Measurements from ENCODE around the gene KEL.

Gene KEL

DNA sequence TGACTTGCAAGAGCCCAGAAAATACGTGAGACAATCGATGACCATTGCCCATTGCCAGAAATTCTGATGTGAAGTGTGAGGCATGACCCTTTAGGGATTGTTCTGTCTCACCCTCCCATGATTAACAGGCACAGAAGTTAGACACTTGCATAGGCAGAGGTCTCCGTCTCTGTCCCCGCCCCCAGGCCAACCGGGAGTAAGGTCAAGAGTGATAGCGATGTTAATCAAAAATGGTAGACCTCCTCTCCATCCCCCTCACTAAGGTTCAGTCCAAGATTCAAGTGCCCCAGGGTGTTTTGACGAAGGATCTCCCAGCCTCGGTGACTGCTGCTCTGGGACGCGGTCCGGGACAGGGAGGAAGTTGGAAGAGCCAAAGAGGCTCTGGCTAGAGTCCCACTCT, 53.9 kb downstream of the KEL start:
- no peaks in the 10 kb centered on the region for H3K4me1 ChIP-seq (ENCODE audit: control insufficient read depth, insufficient read depth, low read length)
- no peak overlapping the region for H3K4me2 ChIP-seq (ENCODE audit: low read length)
- H3K9me3 ChIP-seq (replicated peaks; ENCODE audit: low read length), result no peaks in the 10 kb centered on the region
- no peaks in the 10 kb centered on the region for H3K36me3 ChIP-seq (ENCODE audit: insufficient read depth, low read length)
- H3K27me3 ChIP-seq (ENCODE audit: control insufficient read depth, insufficient read depth, low read length), result peaks cover 27% of the 10 kb centered on the region
- no peak overlapping the region for H3K4me3 ChIP-seq (ENCODE audit: low read length)
- no peak overlapping the region for H3K9ac ChIP-seq (ENCODE audit: low read depth, low read length)

DNA sequence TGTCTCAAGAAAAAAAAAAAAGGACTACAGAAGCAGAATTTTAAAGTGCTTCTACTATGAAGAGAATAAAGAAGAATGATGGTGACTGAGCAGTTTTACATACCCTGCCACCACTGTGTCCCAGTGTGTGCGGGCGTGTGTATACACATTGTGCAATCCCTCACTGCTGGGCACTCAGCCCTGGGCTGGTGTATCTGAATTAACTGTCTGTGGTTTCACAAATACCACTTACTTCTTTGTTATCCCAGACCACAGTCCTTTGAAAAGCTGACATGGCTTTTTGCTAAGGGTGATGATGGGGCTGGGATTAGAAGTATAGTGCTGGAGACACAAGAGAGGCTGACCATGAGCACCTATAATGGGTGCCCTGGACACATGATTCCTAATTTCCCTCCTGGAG, 55.5 kb downstream of the KEL start:
- H3K9ac ChIP-seq (ENCODE audit: low read depth, low read length), result no peak overlapping the region
- no peak overlapping the region for H3K4me2 ChIP-seq (ENCODE audit: low read length)
- no peaks in the 10 kb centered on the region for H3K36me3 ChIP-seq (ENCODE audit: insufficient read depth, low read length)
- no peaks in the 10 kb centered on the region for H3K9me3 ChIP-seq (replicated peaks; ENCODE audit: low read length)
- no peaks in the 10 kb centered on the region for H3K4me1 ChIP-seq (ENCODE audit: control insufficient read depth, insufficient read depth, low read length)
- peaks cover 30% of the 10 kb centered on the region for H3K27me3 ChIP-seq (ENCODE audit: control insufficient read depth, insufficient read depth, low read length)
- H3K4me3 ChIP-seq (ENCODE audit: low read length), result no peak overlapping the region

DNA sequence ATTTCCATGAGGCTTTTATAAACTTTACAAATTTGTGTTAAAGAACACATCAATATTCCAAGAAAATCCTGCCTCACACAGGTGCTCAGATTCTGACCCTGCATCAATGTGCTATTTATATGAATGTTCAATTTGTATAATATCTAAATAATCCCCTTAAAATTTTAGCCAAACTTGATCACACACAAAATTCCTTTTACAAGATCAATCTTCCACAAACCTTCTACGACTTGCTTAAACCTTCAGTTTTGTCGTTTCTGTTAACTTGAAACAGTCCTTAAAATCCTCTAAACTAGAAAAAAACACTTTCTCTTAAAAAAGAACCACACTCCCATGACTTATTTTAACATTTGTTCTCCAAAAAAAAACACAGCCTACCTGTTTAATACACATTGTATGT, 56.4 kb downstream of the KEL start:
- H3K9me3 ChIP-seq (replicated peaks; ENCODE audit: low read length), result no peaks in the 10 kb centered on the region

DNA sequence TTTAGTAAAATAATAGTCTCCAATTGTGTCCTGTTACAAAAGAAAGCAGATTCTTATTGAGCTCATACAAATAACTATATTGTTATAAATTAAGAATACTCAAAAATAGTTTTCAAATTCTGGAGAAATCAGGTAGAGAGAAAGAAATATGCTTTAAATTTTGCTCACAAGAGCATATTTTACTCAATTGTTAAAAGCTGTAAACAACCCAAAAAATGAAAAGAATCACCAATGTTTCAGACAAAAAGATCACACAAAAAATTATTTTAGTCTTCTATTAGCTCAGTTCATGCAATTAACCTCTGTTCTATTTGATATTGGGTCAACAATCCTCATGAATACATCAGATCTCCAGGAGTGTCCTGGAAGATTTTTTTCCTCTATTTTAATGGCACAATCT, 58.0 kb downstream of the KEL start:
- H3K9me3 ChIP-seq (replicated peaks; ENCODE audit: low read length), result no peaks in the 10 kb centered on the region

More for the DNA sequence above, 56.4 kb downstream of the KEL start:
- H3K4me3 ChIP-seq (ENCODE audit: low read length), result no peak overlapping the region
- H3K27me3 ChIP-seq (ENCODE audit: control insufficient read depth, insufficient read depth, low read length), result peaks cover 28% of the 10 kb centered on the region
- H3K9ac ChIP-seq (ENCODE audit: low read depth, low read length), result no peak overlapping the region
- H3K4me2 ChIP-seq (ENCODE audit: low read length), result no peak overlapping the region
- H3K36me3 ChIP-seq (ENCODE audit: insufficient read depth, low read length), result no peaks in the 10 kb centered on the region
- H3K4me1 ChIP-seq (ENCODE audit: control insufficient read depth, insufficient read depth, low read length), result no peaks in the 10 kb centered on the region

DNA sequence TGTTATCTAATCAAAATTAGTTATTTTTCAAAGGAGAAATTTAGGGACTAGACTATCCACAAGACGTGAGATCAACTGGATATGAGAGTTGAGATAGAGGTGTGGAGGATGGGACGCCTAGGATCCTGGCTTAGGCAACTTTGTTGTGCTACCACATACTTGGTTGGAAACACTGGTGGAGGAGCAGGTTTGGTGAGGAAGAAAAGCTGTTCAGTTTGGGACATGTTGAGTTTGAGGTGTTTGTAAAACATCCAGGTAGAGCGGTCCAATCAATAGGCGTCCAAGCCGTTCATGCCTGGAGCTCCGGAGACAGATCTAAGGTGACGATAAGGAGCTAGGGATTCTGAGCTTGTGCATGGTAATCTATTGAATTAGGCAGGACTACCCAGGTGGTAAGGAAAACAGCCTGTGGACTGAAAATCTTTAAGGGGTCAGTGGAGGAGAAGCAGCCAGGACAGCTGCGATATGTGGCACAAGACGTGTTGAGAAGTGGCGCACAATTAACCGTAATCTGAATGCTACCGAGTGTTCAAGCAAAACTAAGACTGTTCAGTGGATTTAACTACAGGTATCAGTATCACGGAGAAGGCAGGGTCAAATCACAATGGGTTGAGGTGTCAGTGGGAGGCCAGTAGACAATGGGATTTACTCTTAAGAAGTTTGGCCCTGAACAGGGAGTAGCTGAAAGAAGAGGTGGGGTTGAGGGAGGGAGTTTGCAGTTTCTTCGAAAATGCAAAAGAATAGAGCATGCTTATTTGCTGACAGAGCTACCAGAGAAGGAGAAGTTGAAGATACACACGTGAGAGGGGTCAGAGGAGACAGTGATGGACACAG, 60.5 kb downstream of the KEL start:
- no peaks in the 10 kb centered on the region for H3K9me3 ChIP-seq (replicated peaks; ENCODE audit: low read length)
- no peaks in the 10 kb centered on the region for H3K36me3 ChIP-seq (ENCODE audit: insufficient read depth, low read length)
- H3K4me3 ChIP-seq (ENCODE audit: low read length), result no peak overlapping the region
- peaks cover 39% of the 10 kb centered on the region for H3K27me3 ChIP-seq (ENCODE audit: control insufficient read depth, insufficient read depth, low read length)
- no peak overlapping the region for H3K4me2 ChIP-seq (ENCODE audit: low read length)
- no peak overlapping the region for H3K9ac ChIP-seq (ENCODE audit: low read depth, low read length)
- H3K4me1 ChIP-seq (ENCODE audit: control insufficient read depth, insufficient read depth, low read length), result no peaks in the 10 kb centered on the region

More for the DNA sequence above, 58.0 kb downstream of the KEL start:
- Histone ChIP-seq H3K27me3 (ENCODE audit: control insufficient read depth, insufficient read depth, low read length) (peaks cover 26% of the 10 kb centered on the region), H3K9ac (ENCODE audit: low read depth, low read length) (no peak overlapping the region), H3K36me3 (ENCODE audit: insufficient read depth, low read length) (no peaks in the 10 kb centered on the region), H3K4me2 (ENCODE audit: low read length) (no peak overlapping the region), H3K4me1 (ENCODE audit: control insufficient read depth, insufficient read depth, low read length) (no peaks in the 10 kb centered on the region), H3K4me3 (ENCODE audit: low read length) (no peak overlapping the region)

DNA sequence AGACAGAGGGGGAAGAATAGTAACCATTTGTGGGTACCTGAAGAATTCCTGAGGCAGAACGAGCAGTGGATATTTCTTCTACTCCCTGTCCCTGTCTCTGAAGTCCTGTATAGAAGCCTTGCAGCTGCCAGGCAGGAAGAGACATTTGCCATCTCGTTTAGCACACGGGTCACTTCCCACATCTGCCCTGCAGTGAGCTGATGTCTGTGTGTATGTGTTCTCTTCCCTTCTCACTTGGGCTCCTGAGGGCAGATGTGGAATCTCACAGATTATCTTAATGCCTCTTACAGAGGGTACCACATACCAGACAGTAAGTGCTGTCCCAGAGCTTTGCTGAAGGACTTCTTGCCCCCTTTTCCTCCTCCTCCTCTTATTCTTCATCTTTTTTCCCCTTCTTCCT, 62.5 kb downstream of the KEL start:
- Histone ChIP-seq H3K4me1 (ENCODE audit: control insufficient read depth, insufficient read depth, low read length) (no peaks in the 10 kb centered on the region), H3K9ac (ENCODE audit: low read depth, low read length) (no peak overlapping the region), H3K36me3 (ENCODE audit: insufficient read depth, low read length) (no peaks in the 10 kb centered on the region), H3K4me2 (ENCODE audit: low read length) (no peak overlapping the region), H3K27me3 (ENCODE audit: control insufficient read depth, insufficient read depth, low read length) (peaks cover 54% of the 10 kb centered on the region), H3K4me3 (ENCODE audit: low read length) (no peak overlapping the region), H3K9me3 (replicated peaks; ENCODE audit: low read length) (no peaks in the 10 kb centered on the region)

DNA sequence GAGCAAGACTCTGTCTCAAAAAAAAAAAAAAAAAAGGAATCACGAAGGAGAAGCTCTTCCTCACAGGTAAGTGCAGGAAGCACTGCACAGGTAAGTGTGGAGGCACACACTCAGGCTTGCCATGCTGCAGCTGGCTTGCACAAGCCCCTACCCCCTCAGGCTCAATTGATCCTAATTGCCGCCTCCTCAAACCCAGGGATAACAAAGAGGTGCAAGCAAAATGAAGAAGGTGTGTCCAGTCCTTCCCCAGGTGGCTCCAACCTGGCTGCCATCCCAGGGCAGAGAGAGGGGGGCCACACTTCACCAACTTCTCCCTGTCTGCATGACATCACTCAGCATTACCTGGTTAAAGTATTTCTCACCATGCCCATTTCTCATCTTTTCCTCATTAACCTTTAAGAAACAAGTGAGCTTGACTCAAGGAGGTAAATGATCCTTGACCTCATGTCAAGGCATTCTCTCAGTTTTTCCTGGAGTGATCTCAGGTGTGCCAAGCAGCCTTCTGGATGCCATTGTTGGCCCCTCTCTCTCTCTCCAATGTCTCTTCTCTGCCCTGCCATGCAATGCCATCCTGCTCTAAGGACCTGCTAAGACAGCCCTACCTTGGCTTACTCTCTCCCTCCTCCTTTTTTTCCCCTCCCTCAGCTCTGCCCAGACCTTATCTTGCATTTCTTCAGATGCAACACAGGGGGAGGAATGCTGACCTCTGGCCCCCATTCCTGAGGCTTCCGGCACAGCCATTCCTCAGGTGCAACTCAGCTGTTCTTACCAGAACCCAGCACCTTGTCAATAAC, 63.6 kb downstream of the KEL start:
- H3K9me3 ChIP-seq (replicated peaks; ENCODE audit: low read length), result no peaks in the 10 kb centered on the region
- H3K9ac ChIP-seq (ENCODE audit: low read depth, low read length), result no peak overlapping the region
- H3K27me3 ChIP-seq (ENCODE audit: control insufficient read depth, insufficient read depth, low read length), result peaks cover 58% of the 10 kb centered on the region
- H3K4me1 ChIP-seq (ENCODE audit: control insufficient read depth, insufficient read depth, low read length), result no peaks in the 10 kb centered on the region
- H3K4me2 ChIP-seq (ENCODE audit: low read length), result no peak overlapping the region
- no peak overlapping the region for H3K4me3 ChIP-seq (ENCODE audit: low read length)
- no peaks in the 10 kb centered on the region for H3K36me3 ChIP-seq (ENCODE audit: insufficient read depth, low read length)

DNA sequence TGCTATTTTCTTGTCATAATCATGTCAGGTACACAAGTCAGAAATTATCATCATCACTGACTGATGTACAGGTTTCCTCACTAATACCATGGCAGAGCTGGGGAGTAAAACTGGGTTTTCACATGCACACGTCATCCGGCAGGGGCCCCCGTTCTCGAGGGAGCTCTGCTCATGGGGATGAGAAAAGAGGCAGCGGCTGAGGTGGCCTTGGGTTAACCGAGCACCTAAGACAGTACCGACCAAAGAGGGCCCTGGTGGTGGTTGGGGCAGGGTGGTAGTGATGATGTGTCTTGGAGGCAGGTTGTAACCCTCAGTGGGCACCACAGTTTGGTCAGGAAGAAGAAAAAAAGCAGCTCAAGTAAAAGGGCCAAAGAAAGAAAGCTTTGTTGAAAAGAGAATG, 64.5 kb downstream of the KEL start:
- Histone ChIP-seq H3K36me3 (ENCODE audit: insufficient read depth, low read length) (no peaks in the 10 kb centered on the region), H3K9me3 (replicated peaks; ENCODE audit: low read length) (no peaks in the 10 kb centered on the region), H3K4me3 (ENCODE audit: low read length) (no peak overlapping the region), H3K4me2 (ENCODE audit: low read length) (no peak overlapping the region), H3K4me1 (ENCODE audit: control insufficient read depth, insufficient read depth, low read length) (no peaks in the 10 kb centered on the region), H3K27me3 (ENCODE audit: control insufficient read depth, insufficient read depth, low read length) (peaks cover 57% of the 10 kb centered on the region), H3K9ac (ENCODE audit: low read depth, low read length) (no peak overlapping the region)

DNA sequence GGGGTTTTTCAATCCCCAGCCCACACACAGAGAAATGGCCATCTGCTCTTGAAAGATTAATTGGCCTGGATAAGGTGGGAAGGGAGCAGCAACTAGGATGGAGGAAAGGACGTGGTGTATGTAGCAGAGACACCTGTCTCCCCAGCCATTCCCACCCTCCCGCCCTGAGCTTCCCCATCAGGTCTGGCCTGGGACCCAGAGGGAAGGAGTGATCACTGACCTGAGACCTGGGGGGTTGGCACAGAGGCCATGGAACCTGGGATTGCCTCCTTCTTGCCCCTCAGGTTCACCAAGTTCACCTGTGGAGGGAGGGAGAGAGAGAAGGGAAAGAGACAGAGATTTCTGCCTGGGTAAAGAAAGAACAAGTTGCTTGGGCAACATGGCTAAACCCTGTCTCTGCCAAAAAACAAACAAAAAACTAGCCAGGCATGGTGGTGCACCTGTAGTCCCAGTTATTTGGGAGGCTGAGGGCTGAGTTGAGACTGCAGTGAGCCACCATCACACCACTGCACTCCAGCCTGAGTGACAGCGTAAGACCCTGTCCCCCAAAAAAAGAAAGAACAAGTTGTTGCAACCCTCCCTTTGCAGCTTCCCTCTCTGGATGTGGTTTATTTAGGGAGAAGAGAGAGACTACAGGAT, 65.3 kb downstream of the KEL start:
- H3K4me3 ChIP-seq (ENCODE audit: low read length), result no peak overlapping the region
- H3K4me1 ChIP-seq (ENCODE audit: control insufficient read depth, insufficient read depth, low read length), result no peaks in the 10 kb centered on the region
- H3K27me3 ChIP-seq (ENCODE audit: control insufficient read depth, insufficient read depth, low read length), result peaks cover 57% of the 10 kb centered on the region
- H3K4me2 ChIP-seq (ENCODE audit: low read length), result no peak overlapping the region
- no peak overlapping the region for H3K9ac ChIP-seq (ENCODE audit: low read depth, low read length)
- H3K36me3 ChIP-seq (ENCODE audit: insufficient read depth, low read length), result no peaks in the 10 kb centered on the region
- H3K9me3 ChIP-seq (replicated peaks; ENCODE audit: low read length), result no peaks in the 10 kb centered on the region

DNA sequence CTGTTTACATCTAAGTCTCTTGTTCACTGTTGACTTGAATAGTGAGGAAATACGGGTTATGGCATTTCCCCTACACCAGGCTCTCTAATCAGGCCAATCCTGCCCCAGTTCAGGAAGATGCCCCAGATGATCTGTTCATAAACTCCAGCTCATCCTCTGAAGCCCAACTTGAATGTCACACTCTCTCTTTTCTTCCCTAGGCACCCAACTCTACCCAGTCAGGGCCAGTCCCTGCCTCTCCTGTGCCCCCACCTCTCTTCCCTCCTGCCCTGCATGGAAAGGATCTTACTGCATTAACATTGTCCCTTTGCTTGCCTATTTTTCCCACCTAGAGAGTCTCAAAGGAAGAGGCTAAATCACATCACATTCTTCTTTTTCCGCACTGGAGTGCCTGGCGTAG, 66.0 kb downstream of the KEL start:
- H3K36me3 ChIP-seq (ENCODE audit: insufficient read depth, low read length), result no peaks in the 10 kb centered on the region
- no peak overlapping the region for H3K4me3 ChIP-seq (ENCODE audit: low read length)
- H3K9me3 ChIP-seq (replicated peaks; ENCODE audit: low read length), result no peaks in the 10 kb centered on the region
- no peak overlapping the region for H3K4me2 ChIP-seq (ENCODE audit: low read length)
- H3K4me1 ChIP-seq (ENCODE audit: control insufficient read depth, insufficient read depth, low read length), result no peaks in the 10 kb centered on the region
- no peak overlapping the region for H3K9ac ChIP-seq (ENCODE audit: low read depth, low read length)
- H3K27me3 ChIP-seq (ENCODE audit: control insufficient read depth, insufficient read depth, low read length), result peaks cover 54% of the 10 kb centered on the region

DNA sequence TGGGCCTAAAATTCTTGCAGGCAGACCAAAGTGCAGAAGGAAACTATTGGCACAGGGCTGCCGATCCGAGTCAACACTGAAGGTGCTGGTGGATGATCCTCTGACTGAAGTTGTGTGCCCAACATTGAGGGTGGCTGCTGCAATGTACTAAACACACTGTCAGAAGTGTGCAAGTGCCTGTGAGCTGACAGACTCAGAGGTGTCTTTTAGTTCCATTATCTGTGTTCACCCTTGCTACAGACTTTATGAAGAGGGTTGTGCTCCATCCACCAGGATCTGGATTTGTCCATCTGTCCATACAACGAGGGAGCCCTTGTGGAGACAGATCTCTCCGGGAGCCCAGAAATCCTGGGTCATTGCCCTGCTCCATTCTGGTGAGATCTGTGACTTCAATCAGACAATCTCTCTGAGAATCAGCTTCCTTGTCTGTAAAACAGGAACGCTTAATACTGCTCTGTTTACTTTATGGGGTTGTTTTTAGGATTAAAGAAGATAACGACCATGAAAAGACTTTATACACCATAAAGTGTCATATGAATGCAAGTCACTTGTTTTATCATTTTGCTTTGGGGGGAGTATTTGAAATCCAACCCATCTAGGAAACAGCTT, 67.1 kb downstream of the KEL start:
- no peaks in the 10 kb centered on the region for H3K9me3 ChIP-seq (replicated peaks; ENCODE audit: low read length)
- no peaks in the 10 kb centered on the region for H3K4me1 ChIP-seq (ENCODE audit: control insufficient read depth, insufficient read depth, low read length)
- no peak overlapping the region for H3K4me2 ChIP-seq (ENCODE audit: low read length)
- H3K4me3 ChIP-seq (ENCODE audit: low read length), result no peak overlapping the region
- no peaks in the 10 kb centered on the region for H3K36me3 ChIP-seq (ENCODE audit: insufficient read depth, low read length)
- no peak overlapping the region for H3K9ac ChIP-seq (ENCODE audit: low read depth, low read length)
- peaks cover 53% of the 10 kb centered on the region for H3K27me3 ChIP-seq (ENCODE audit: control insufficient read depth, insufficient read depth, low read length)
